Measurements from ENCODE around the gene TEAD4.

- no peak for TF ChIP-seq FOXA1 (IDR thresholded peaks at IDR 0.05)
- TF ChIP-seq, protein P1, sequence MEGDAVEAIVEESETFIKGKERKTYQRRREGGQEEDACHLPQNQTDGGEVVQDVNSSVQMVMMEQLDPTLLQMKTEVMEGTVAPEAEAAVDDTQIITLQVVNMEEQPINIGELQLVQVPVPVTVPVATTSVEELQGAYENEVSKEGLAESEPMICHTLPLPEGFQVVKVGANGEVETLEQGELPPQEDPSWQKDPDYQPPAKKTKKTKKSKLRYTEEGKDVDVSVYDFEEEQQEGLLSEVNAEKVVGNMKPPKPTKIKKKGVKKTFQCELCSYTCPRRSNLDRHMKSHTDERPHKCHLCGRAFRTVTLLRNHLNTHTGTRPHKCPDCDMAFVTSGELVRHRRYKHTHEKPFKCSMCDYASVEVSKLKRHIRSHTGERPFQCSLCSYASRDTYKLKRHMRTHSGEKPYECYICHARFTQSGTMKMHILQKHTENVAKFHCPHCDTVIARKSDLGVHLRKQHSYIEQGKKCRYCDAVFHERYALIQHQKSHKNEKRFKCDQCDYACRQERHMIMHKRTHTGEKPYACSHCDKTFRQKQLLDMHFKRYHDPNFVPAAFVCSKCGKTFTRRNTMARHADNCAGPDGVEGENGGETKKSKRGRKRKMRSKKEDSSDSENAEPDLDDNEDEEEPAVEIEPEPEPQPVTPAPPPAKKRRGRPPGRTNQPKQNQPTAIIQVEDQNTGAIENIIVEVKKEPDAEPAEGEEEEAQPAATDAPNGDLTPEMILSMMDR (IDR thresholded peaks at IDR 0.05; ENCODE audit: low read depth, low read length, missing input control) = no peak
- TF ChIP-seq RXRA (IDR thresholded peaks at IDR 0.05) = no peak
- TF ChIP-seq, protein P2, sequence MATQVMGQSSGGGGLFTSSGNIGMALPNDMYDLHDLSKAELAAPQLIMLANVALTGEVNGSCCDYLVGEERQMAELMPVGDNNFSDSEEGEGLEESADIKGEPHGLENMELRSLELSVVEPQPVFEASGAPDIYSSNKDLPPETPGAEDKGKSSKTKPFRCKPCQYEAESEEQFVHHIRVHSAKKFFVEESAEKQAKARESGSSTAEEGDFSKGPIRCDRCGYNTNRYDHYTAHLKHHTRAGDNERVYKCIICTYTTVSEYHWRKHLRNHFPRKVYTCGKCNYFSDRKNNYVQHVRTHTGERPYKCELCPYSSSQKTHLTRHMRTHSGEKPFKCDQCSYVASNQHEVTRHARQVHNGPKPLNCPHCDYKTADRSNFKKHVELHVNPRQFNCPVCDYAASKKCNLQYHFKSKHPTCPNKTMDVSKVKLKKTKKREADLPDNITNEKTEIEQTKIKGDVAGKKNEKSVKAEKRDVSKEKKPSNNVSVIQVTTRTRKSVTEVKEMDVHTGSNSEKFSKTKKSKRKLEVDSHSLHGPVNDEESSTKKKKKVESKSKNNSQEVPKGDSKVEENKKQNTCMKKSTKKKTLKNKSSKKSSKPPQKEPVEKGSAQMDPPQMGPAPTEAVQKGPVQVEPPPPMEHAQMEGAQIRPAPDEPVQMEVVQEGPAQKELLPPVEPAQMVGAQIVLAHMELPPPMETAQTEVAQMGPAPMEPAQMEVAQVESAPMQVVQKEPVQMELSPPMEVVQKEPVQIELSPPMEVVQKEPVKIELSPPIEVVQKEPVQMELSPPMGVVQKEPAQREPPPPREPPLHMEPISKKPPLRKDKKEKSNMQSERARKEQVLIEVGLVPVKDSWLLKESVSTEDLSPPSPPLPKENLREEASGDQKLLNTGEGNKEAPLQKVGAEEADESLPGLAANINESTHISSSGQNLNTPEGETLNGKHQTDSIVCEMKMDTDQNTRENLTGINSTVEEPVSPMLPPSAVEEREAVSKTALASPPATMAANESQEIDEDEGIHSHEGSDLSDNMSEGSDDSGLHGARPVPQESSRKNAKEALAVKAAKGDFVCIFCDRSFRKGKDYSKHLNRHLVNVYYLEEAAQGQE (IDR thresholded peaks at IDR 0.05) = no peak
- TF ChIP-seq, protein P3, sequence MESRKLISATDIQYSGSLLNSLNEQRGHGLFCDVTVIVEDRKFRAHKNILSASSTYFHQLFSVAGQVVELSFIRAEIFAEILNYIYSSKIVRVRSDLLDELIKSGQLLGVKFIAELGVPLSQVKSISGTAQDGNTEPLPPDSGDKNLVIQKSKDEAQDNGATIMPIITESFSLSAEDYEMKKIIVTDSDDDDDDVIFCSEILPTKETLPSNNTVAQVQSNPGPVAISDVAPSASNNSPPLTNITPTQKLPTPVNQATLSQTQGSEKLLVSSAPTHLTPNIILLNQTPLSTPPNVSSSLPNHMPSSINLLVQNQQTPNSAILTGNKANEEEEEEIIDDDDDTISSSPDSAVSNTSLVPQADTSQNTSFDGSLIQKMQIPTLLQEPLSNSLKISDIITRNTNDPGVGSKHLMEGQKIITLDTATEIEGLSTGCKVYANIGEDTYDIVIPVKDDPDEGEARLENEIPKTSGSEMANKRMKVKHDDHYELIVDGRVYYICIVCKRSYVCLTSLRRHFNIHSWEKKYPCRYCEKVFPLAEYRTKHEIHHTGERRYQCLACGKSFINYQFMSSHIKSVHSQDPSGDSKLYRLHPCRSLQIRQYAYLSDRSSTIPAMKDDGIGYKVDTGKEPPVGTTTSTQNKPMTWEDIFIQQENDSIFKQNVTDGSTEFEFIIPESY (IDR thresholded peaks at IDR 0.05) = no peak
These were observed 90.0 kb downstream of the TEAD4 start for GRCh38 chr12:3049176-3049575.

All from liver (tissue), 3 donors.